GM19240 (cell line): Measurements from ENCODE around the gene FGD3.

ENCODE experiments used
- DNase-seq: peaks from one replicate; pipeline ENCODE4 v3.0.0; 2011; ENCODE audit warnings: low spot score; ENCODE audit not compliant: insufficient read length

Gene FGD3

GRCh38 chr9:92954049-92954861 is 6.9 kb downstream of the FGD3 start:
- DNase-seq, result no peak

GRCh38 chr9:92954886-92955285 is 7.6 kb downstream of the FGD3 start:
- DNase-seq, result no peak

- no peak for DNase-seq
These were observed 13.4 kb downstream of the FGD3 start for GRCh38 chr9:92960561-92961290.

- DNase-seq, result no peak
These were observed 14.4 kb downstream of the FGD3 start for GRCh38 chr9:92961627-92962302.

- DNase-seq, result no peak
These were observed 15.0 kb downstream of the FGD3 start for GRCh38 chr9:92962303-92962649.

- no peak for DNase-seq
These were observed 15.5 kb downstream of the FGD3 start for GRCh38 chr9:92962846-92963245.

GRCh38 chr9:92963831-92964606 is 16.7 kb downstream of the FGD3 start:
- no peak for DNase-seq

GRCh38 chr9:92964607-92965060 is 17.3 kb downstream of the FGD3 start:
- no peak for DNase-seq

- DNase-seq, result no peak
These were observed 17.9 kb downstream of the FGD3 start for GRCh38 chr9:92965061-92965758.

- DNase-seq, result no peak
These were observed 18.6 kb downstream of the FGD3 start for GRCh38 chr9:92965759-92966517.

GRCh38 chr9:92966518-92966800 is 19.1 kb downstream of the FGD3 start:
- DNase-seq, result no peak

GRCh38 chr9:92968081-92968480 is 20.8 kb downstream of the FGD3 start:
- DNase-seq, result no peak

GRCh38 chr9:92969516-92970466 is 22.5 kb downstream of the FGD3 start:
- no peak for DNase-seq

GRCh38 chr9:92970467-92970923 is 23.2 kb downstream of the FGD3 start:
- no peak for DNase-seq

- DNase-seq, result no peak
These were observed 23.8 kb downstream of the FGD3 start for GRCh38 chr9:92971121-92971520.

GRCh38 chr9:92971776-92972175 is 24.5 kb downstream of the FGD3 start:
- DNase-seq, result no peak

GRCh38 chr9:92973700-92974099 is 26.4 kb downstream of the FGD3 start:
- DNase-seq, result no peak

- DNase-seq, result no peak
These were observed 26.9 kb downstream of the FGD3 start for GRCh38 chr9:92974161-92974661.
